ENCODE results near the gene RABEP2.

- TF ChIP-seq ZNF384 (IDR thresholded peaks at IDR 0.05) = no peak
- TF ChIP-seq SP1 (IDR thresholded peaks at IDR 0.05) = no peak
- TF ChIP-seq FOXK2 (IDR thresholded peaks at IDR 0.05) = no peak
- TF ChIP-seq TARDBP (IDR thresholded peaks at IDR 0.05) = no peak
- TF ChIP-seq FOXM1 (IDR thresholded peaks at IDR 0.05; ENCODE audit: borderline replicate concordance) = no peak
- TF ChIP-seq SUZ12 (IDR thresholded peaks at IDR 0.05) = no peak
- no peak for TF ChIP-seq FOXA1 (IDR thresholded peaks at IDR 0.05)
These were observed 38.1 kb downstream of the RABEP2 start for GRCh38 chr16:28886945-28887344.
